SW480 (cell line): ENCODE data around the gene FGF8.

Source experiments
- DNase-seq: peaks from one replicate; pipeline ENCODE4 v3.0.0-alpha.2; 2016; ENCODE audit warnings: low spot score

Gene FGF8

DNA sequence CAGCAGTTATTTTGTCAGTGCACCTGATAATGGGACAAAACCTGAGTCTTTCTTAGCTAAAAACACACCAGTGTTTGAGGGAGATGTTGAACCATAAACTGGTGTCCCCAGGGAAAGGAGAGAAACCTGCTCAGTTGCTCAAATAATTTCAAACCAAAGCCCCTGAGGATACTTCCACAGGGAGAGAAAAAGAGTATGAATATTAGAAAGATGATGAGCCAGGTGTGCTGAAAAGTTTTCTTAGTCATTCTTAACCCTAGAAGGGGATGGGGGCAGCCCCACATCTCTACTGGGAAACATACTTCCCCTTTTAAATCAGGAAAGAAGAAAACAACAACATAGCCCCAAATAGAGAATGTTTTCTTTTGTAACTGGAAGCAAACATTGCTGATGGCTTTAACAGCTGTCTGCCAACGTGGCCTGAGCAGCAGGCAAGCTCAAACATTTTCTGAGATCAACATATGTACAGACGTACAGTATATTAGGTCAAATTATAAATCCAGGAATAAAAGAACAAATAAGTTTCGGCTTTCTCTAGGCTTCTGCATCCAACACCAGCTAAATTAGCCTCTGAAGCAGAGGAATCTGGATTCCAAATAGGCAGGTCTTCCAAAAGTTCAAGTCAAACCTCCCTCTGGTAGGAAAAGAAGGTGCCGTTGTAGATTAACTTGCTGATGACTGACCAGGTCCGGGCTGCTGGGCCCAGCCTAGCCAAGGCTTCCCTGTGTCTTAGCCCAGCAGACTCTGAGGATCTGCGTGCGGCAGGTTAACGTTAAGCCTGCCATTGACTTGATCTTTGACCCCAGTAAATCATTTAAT, 50.4 kb downstream of the FGF8 start:
- DNase-seq = no peak

DNA sequence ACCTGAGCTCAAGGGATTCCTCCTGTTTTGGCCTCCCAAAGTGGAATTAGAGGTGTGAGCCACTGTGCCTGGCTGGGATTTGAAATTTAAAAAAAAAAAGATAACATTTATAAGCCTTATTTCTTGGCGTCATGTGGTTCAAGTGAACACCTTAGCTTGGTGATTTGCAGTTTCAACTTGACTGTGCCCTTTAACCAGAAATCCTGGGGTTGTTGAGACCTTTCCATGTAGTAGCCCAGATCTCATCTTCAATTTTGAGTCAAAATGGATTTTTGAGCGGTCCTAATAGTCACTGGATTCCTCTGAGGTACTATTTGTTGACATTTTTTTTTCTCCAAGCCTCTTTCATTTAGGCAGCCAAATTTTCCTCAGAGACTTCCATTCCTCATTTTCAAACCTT, 51.5 kb downstream of the FGF8 start:
- no peak for DNase-seq

DNA sequence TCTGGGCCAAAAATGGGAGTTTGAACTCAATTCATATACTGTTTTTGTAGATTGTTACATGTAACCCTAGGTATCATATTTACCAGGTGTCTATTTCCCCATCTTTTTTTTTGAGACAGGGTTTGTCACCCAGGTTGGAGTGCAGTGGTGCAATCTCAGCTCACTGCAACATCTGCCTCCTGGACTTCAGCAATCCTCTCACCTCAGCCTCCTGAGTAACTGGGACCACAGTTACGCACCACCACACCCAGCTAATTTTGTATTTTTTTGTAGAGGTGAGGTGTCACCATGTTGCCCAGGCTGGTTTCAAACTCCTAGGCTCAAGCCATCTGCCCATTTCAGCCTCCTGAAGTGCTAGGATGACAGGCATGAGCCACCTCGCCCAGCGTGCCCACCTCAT, 52.7 kb downstream of the FGF8 start:
- DNase-seq = no peak

DNA sequence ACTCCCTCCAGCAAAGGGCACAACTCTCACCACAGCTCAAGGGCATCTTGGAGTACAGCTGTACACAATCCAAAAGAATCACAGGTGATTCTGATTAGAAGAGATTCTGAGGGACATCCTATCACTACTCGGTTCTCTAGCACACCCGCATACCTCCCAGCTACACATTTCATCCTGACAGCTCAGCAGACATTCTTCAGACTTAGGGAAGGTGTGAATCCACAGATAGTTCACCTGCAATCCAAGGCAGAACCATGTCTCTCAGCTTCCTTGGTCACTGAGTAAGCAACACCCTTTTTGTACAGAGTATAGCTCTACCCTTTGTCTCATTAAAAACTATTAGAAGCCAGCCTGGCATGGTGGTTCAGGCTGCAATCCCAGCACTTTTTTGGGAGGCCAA, 54.1 kb downstream of the FGF8 start:
- DNase-seq = no peak

GRCh38 chr10:101720606-101721230, 55.2 kb downstream of the FGF8 start:
- no peak for DNase-seq
